ENCODE results near the gene DPF3.

DNA sequence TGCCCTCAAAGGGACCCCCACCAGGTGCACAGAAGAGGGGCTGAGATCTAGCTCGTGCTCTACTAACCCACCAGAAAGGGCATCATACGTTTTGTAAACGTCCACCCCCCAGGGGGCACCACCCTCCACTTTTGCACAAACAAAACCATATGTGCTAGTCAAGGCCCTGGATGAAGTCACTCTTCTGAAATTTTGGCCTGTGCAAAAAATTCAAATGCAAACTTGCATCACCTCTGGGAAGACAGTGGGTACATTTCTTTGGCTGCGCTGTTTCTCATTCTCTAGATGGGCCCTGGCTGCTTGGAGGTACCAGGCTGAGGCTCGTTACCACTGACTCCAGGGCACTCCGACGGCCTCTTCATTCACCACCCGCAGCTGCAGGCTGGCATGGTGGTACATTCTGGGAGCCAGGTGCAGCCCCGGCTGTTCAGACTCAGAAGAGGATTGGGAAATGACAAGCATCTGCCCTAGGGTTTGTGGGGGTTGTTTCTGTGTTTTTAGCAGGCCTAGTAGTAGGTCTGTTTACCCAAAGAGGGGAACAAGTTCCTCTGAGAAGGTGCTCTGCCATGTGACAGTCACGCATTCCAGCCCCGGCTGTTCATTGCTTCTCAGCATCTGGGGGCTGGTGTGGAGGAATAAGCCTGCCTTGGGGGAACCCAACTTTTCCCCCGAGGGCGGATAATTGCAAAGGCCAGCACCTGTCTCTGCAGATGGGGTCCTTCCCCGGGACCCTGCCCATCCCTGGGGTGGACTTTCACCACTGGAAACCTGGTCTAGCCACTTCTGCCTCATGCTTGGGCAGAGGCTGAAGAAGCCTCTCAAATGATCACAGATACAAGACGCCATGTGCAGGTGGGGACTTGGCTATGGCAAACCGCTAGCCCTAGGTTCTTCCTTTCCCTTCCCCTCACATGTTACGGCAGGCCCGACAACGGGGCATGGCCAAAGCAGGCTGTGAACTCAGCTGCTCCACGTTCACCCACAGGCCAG lies 147.6 kb downstream of the DPF3 start:
- TF ChIP-seq, protein P1, sequence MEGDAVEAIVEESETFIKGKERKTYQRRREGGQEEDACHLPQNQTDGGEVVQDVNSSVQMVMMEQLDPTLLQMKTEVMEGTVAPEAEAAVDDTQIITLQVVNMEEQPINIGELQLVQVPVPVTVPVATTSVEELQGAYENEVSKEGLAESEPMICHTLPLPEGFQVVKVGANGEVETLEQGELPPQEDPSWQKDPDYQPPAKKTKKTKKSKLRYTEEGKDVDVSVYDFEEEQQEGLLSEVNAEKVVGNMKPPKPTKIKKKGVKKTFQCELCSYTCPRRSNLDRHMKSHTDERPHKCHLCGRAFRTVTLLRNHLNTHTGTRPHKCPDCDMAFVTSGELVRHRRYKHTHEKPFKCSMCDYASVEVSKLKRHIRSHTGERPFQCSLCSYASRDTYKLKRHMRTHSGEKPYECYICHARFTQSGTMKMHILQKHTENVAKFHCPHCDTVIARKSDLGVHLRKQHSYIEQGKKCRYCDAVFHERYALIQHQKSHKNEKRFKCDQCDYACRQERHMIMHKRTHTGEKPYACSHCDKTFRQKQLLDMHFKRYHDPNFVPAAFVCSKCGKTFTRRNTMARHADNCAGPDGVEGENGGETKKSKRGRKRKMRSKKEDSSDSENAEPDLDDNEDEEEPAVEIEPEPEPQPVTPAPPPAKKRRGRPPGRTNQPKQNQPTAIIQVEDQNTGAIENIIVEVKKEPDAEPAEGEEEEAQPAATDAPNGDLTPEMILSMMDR (IDR thresholded peaks at IDR 0.05) = no peak
- TF ChIP-seq POLR2A (IDR thresholded peaks at IDR 0.05) = no peak

Data from lower leg skin (tissue), 3 donors.